AG09309 (cell line): ENCODE measurements around the gene ATG16L2.

ENCODE experiments used
- DNase-seq: peaks from one replicate; pipeline ENCODE4 v3.0.0-alpha.2; 2010; ENCODE audit warnings: low read depth
- H3K4me3 ChIP-seq: 2 replicates; pipeline ENCODE4 v1.5.1; 2011; ENCODE audit warnings: mild to moderate bottlenecking, low read depth, low read length, moderate library complexity; ENCODE audit not compliant: control insufficient read depth
- CTCF ChIP-seq: IDR thresholded peaks from 2 replicates; pipeline ENCODE4 v1.5.1; 2011; ENCODE audit warnings: mild to moderate bottlenecking, low read depth, low read length, inconsistent platforms; ENCODE audit not compliant: insufficient read depth, control insufficient read depth; ENCODE audit errors: missing control alignments

The ATG16L2 gene

GRCh38 chr11:72832301-72833082 is 18.3 kb downstream of the ATG16L2 start:
- no peak for DNase-seq
- TF ChIP-seq CTCF: no peak
- no peak overlapping the region for H3K4me3 ChIP-seq

- TF ChIP-seq CTCF: no peak
- DNase-seq: no peak
- H3K4me3 ChIP-seq: no peak overlapping the region
These were observed 19.0 kb downstream of the ATG16L2 start for GRCh38 chr11:72833083-72833733.

- TF ChIP-seq CTCF: no peak
- no peak overlapping the region for H3K4me3 ChIP-seq
- DNase-seq: no peak
These were observed 19.7 kb downstream of the ATG16L2 start for GRCh38 chr11:72833811-72834493.

- no peak overlapping the region for H3K4me3 ChIP-seq
- no peak for DNase-seq
- TF ChIP-seq CTCF: no peak
These were observed 20.7 kb downstream of the ATG16L2 start for GRCh38 chr11:72834905-72835304.

- no peak overlapping the region for H3K4me3 ChIP-seq
- TF ChIP-seq CTCF: no peak
- no peak for DNase-seq
These were observed 21.9 kb downstream of the ATG16L2 start for GRCh38 chr11:72836111-72836510.

GRCh38 chr11:72838691-72839305 is 24.6 kb downstream of the ATG16L2 start:
- H3K4me3 ChIP-seq: no peak overlapping the region
- DNase-seq: no peak
- TF ChIP-seq CTCF: no peak
